ENCODE measurements around the gene MAGEB17. TPM values are rescaled to one million over a fixed set of nuclear protein-coding genes. Genes with fewer than 3 reads are reported as not detected.
A peak's percentile ranks its signal among the peaks of the same experiment; 100 is the strongest.
"Not testable (repeated sequence)": the region's sequence is repeated elsewhere in the genome, so short reads cannot be mapped to it uniquely, and the experiment has no call there.

Gene MAGEB17, protein sequence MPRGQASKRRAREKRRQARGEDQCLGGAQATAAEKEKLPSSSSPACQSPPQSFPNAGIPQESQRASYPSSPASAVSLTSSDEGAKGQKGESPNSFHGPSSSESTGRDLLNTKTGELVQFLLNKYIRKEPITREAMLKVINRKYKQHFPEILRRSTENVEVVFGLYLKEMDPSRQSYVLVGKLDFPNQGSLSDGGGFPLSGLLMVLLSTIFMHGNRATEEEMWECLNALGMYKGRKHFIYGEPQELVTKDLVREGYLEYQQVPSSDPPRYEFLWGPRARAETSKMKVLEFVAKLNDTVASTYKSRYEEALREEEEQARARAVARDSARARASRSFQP
- total RNA-seq = not detected in 2 replicates

DNA sequence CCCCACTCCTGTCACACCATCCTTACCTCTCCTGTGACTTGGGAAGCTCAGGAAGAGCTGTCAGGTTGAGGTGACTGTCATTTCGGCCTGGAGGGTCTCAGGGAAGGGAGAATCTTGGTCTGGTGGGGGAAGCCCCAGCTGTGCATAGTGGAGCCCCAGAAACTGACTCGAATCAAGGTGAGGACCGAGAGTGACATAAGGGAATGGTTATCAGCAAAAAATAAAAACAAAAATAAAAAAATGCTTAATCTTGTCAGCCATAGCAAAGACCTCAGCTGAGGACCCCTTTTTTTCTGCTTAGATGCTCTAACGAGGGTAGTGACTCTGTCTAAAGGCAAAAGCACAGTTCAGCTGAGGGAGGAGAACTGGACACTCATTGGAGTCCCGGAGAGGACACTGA lies at the start of gene MAGEB17:
Gene MAGEB17 (plus strand): TSS at position 301 of the 400 bp plus-strand sequence. CDS start 2,902 bp downstream, outside the sequence.
- DNase-seq (ENCODE audit: low read depth) = no peak

DNA sequence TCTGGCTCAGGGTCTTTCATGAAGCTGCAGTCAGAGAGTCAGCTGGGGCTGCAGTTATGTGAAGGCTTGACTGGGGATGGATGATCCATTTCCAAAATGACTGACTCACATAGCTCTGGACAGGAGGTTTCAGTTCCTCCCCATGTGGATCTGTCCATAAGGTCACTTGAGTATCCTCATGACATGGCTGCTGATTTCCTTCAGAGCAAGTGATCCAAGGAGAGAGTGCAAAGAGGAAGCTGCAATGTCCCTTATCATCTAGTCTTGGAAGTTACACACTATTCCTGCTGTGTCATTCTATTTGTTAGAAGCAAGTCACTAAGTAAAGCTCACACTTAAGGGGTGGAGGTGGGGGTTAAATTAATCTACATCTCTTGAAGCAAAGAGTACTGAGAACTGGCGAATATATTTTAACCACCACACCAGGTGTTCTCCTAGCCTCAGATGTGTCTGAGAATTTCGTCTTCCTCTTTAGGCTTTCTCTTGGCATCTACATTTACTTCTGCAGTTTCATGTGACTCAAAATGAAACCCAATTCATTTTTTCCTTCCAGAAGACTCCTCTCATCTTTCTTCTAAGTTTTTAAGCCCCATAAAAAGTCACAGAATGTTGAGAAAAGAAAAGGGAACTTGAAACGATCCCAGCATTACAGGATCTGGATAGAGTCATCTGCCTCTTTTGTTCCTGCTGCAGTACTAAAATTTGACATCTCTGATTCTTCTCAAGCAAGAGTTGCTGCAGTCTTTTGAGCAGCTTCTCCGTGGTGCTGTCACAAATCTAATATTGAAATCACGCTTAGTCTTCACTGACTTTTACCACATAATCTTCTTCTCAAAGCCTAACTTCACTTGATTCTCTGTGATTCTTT lies 47.7 kb upstream of the MAGEB17 start:
- no peak for DNase-seq (ENCODE audit: low read depth)

DNA sequence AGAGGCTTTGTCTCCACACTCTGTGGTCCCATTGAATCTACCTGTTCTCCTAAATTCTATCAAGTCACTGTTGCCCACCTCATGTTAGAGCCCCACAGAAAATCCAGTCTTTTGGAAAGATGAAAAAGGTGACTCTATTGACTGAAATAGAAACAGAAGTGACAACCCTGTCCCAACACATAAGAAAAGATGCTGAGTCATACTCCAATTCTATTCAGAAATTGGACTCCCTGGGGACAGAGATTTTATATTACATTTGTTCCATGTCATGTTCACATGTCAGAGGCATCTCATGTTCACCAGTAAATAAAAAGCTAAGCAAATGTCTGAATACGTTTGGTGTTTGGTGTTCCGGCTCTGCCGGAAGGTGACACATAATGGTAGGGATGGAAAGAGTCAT lies 46.9 kb upstream of the MAGEB17 start:
- DNase-seq (ENCODE audit: low read depth) = no peak

DNA sequence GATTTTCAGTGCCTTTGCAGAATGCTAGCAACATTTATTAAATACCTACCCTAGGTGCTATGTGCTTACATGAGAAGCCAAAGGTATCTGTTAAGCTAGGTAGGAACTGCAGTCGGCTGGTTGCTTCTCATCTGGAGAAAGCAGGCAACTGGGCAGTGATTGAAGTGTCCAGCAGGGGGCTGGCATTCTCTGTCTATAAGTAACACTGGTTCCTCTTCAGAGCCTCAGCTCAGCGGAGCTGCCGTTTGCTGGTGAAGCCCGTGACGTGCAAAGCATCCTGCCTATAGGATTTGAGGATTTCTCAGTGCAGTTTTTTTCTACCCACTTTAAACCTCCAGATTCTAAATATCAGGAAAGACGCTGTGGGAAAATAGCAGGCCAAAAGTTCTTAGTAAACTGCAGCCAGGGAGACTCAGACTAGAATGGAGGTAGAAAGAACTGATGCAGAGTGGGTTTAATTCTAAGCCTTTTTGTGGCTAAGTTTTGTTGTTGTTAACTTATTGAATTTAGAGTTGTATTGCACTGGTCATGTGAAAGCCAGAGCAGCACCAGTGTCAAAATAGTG lies 44.0 kb upstream of the MAGEB17 start, which contains the start of gene GRPR:
Gene GRPR (plus strand): TSS at position 344 of the 565 bp plus-strand sequence. CDS start 389 bp downstream, outside the sequence.
- DNase-seq (ENCODE audit: low read depth) = peak; percentile 67

DNA sequence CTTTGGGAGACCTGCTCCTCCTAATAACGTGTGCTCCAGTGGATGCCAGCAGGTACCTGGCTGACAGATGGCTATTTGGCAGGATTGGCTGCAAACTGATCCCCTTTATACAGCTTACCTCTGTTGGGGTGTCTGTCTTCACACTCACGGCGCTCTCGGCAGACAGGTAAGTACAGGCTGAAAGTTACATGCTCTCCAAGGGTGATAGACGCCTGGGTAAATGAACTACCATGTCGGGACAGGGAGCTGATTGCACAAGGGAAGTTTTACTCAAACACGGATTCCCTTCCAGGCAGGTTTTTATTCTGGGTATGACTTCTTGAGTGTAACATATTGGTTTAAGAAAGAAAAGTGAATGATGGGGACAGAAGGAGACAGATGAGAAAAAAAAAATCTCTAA lies 43.1 kb upstream of the MAGEB17 start:
- no peak for DNase-seq (ENCODE audit: low read depth)

DNA sequence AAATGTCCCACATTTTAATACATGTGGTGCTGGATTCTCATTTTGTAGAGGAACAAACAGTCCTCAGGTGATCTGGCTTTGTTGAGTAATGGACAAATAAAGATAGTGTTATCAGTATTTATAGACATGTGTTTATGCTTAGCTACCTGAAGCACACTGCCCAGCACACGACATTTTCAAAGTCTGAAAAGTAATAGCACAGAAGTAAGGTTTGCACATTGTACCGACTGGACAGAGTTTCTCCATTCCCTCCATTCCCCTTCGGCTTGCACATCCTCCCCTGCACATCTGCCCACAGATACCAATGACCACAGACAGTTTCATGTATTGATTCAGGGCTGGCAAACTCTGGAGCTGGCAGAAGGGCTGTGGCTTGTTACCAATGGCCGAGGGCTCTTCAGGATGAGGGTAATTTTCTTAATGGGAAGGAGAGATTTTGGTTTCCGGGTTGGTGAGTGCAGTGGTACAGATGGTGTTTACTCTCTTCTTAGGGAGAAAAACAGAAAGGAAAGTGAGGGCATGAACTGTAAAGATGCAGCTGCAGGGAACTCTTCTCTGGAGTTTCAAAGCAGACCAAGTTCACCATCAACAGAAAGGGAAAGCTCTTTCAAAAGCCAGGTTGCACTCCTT lies 41.6 kb upstream of the MAGEB17 start:
- no peak for DNase-seq (ENCODE audit: low read depth)

DNA sequence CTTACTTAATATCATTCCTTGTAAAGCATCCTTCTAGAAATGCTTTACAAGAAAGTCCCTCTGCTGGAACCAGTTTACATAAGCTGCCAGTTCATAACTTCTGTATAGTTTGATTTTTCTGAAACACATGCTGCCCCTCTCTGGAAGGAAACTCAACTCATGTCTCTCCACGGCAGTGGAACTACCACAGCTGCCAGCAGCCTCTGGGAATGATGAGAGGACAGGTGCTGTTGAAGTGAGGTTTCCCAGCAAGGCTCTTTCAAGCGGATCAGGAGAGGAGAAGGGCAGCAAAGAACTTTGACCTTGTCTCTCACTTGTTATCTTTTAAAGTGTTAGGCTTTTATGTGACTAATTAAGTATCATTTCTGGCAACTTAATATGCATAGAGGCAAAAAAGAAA lies 36.6 kb upstream of the MAGEB17 start:
- DNase-seq (ENCODE audit: low read depth) = no peak

DNA sequence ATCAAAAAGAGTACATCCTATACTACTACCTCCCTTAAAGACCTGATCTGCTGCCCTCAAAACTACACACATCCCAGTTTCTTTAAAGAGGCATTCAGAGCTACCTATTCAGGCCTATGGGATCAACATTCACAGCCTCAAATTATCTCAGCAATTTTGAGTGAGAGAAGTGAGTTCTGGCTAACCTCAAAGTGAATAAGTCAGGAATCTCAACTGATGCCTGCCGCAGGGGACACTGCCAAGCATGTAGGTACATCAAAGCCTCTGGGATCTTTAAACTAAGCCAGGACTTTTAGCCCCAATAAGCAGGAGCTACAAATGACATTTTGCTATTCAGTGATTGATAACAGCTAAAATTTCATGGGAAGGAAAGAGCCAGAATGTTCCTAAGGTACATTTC lies 32.3 kb upstream of the MAGEB17 start:
- DNase-seq (ENCODE audit: low read depth) = no peak

DNA sequence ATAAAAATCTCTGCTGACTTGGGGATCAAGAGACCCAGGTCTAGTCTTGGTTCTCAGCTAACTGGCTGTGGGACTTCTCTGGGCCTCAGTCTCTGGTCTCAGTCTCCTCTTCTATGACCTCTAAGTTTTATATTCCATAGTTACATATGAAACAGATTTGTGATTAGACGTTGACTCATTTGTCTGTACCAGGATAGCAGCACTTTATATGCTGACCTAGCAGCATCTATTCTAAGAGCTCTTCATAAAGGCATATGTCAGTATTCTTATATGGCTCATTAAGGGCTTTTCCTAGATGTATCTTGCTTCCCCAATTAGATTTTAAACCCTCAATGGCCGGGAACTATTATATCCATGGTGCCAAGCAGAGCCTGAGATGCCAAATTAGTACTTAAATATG lies 31.2 kb upstream of the MAGEB17 start:
- DNase-seq (ENCODE audit: low read depth) = no peak

DNA sequence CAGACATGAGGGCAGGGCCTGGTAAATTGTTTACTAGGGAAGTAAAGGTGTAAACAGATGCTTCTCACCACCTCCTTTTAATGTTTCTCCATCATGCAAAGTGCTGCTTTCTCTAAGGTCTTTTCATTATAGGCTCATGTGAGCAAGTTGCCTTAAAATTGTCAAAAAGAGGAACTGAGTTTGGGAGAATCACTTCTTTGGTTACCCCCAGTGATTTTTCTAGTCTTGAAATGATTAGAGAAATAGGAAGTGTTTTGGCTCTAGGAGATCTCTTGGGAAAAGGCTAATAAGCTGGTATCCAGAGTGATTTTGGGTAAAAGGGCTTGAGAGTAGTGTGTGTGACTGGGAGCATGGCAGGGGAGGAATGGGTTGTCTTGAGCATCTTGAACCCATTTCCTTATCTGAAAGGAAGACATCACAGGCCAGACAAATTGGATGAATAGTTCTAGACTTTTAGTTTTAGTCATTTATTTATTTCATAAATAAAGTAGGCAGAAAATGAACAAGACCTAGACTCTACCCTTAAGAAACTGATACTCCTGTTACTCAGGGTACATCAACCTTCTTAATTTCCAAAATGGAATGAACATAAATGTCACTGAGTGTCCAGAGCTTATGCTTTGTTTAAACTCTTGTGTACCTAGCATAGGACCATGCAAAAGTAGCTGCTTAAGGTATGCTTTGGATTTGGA lies 29.7 kb upstream of the MAGEB17 start:
- no peak for DNase-seq (ENCODE audit: low read depth)

DNA sequence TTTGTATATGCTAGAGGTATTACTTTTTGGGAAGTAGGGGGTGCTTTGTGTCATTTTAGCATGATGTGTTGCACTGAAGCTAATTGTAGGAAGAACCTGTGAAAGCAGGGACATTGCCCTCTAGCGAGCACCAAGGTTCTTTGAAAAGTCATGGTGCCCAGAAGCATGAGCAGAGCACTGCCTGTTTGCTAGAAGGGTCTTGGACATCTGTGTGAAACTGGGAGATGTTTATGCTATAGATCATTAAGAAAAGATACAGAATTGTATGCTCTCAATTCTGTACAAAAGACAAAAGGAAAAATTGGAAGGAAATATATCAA lies 29.2 kb upstream of the MAGEB17 start:
- no peak for DNase-seq (ENCODE audit: low read depth)

DNA sequence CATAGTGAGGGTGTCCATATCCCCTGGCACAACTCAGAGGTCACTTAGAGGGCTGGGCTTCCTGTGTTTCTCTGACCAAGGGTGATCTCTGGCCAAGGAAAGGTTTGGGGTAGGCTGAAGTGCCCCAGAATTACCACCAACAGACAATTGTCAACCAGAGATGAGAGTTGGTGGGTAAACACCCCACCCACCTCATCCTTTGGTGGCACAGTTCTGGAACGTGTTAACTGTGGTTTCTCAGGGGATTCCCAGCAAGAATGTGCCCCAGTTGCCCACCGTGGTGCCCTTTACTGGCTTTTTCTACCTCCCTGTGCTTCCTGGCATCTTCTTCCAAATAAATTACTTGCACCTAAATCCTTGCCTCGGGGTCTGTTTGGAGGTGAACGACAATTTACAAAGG lies 26.8 kb upstream of the MAGEB17 start:
- peak; percentile 5 for DNase-seq (ENCODE audit: low read depth)

DNA sequence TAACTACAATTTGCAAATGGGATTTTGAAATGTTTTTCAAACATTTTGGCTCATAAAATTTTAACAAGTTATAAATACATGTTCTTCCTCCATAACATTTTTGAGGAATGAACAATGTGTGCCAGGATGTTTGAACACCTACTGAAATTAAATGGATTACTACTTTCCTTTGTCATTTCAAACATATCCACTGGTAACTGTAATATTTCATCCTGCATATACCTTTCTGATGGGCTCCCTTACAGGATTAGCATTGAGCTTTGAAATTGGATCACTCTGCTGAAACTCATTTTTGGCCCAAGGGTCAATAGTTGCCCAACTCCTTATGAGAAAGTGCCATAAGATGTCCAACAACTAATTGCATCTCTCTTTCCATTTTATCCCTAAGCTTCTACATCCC lies 26.3 kb upstream of the MAGEB17 start:
- DNase-seq (ENCODE audit: low read depth) = no peak

DNA sequence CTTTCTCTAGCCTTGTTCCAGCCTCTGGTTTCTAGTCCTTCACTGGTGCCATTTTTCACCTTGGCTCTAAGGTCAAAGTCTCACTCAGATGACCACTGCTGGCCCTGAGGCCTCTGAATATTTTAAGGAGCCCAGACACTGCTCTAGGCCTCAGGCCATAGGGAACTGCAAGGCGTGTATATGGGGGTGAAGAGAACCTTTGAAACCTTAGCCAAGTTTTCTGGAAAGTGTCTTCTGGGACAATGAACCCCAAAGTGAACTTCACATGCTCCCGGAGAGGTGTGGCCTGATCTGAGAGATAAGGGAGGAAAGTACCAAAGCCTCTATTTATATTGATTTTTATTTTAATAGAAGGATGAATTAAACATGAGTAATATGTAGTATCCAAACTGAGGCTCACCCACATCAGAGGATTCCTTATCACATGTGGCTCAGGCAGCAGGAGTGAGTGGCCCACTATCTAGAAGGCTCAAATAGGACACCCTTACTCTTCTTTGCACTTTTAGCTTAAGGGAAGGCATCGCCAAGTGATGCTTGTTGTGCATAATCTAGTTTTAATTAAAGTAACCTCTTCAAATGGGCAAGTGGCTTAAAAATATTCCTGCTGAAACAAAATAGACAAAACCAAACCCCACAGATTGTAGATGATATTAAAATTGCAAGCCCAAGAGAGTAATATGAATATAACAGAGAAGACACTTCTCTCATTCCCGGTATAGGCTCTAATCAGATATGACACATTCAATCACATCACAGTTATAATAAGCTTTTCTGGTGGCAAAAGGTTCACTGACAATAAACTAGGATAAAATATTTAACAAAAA lies 25.6 kb upstream of the MAGEB17 start:
- DNase-seq (ENCODE audit: low read depth) = no peak

DNA sequence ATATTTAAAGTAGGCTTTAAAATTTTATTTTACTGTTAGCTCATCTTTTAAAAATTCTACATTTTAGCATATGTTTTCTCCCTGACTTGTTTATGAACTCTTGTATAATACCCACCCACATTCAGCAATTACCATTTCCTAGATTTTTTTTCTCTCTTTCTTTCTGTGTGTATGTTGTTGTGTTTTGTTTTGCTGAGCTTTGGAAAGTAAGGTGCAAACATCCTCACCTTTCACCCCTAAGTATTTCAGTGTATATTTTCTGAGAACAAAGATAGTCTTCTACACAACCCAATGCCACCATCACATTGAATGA lies 25.1 kb upstream of the MAGEB17 start:
- DNase-seq (ENCODE audit: low read depth) = no peak

DNA sequence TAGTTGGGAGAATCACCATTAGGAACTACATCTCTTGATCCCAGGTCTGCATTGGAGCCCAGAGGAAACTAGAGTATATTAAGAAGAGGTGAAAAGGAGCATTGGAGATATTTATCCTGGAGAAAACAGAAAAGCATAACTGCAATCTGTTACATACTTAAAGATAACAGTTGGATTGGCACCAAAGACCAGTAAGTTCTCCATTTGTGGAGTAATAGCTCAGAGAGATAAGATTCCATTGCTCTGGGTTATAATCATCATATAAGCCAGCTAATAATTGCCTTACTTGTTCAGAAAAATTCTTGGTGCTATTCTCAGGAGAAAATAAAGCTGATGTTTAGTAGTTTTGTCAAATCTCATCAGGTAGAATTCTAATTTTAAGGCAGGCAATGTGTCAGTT lies 23.3 kb upstream of the MAGEB17 start:
- DNase-seq (ENCODE audit: low read depth) = no peak

DNA sequence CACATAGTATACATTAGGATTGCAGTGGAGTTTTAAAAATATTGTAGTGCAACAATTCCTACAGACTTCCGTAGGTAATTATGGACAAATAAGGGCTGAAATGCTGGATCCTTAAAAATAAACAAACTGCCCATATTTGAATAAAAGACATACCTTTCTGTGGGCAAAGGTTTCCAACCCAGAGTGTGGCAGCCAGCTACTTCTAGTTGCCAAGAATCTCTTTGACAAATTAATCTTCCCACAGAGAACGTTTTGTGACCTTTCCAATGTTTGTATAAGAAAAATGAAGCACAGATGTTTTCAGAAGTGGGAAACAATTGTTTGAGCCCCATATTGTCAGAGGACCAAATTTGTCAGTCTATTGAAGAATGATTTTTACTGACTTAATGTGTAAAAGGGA lies 22.9 kb upstream of the MAGEB17 start:
- no peak for DNase-seq (ENCODE audit: low read depth)

DNA sequence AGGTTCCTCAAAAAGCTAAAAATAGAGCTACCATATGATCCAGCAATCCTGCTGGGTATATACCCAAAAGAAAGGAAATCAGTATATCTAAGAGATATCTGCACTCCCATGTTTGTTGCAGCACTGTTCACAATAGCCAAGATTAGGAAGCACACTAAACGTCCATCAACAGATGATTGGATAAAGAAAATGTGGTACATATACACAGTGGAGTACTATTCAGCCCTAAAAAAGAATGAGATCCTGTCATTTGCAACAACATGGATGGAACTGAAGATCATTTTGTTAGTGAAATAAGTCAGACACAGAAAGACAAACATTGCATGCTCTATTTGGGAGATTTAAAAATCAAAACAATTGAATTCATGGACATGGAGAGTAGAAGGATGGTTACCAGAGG lies 22.2 kb upstream of the MAGEB17 start:
- not testable (repeated sequence) for DNase-seq (ENCODE audit: low read depth)

DNA sequence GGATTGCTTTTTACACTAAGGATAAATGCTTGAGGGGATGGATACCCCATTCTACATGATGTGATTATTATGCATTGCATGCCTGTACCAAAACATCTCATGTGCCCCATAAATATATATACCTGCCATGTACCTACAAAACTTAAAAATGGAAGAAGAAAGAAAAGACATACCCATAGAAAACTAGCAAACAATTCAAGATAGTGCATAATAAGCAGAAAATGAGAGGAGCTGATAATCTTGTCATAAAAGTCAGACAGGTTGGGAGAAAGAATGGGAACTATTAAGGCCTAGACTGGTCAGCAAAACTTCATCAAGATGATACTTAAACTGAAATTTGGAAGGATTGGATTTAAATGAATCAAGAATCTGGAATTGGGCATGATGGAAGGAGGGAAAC lies 21.6 kb upstream of the MAGEB17 start:
- DNase-seq (ENCODE audit: low read depth) = no peak

DNA sequence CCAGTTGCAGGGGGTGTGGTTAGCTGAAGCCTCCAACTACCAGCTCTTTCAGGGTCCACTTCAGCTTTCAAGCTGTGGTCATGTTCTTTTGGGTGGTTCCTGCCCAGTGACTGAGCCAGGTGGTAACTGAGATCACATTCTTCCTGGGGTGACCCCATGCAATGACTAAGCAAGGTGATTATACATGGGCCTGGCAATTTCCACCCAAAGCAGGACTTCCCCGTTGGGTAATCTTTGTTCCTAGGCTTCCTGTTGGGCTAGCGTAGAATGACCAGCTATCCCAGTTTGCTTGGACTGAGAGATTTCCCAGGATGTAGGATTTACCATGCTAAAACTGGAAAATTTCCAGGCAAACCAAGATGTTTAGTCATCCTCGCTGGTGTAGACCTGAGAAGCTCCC lies 18.4 kb upstream of the MAGEB17 start:
- DNase-seq (ENCODE audit: low read depth) = peak; percentile 70

DNA sequence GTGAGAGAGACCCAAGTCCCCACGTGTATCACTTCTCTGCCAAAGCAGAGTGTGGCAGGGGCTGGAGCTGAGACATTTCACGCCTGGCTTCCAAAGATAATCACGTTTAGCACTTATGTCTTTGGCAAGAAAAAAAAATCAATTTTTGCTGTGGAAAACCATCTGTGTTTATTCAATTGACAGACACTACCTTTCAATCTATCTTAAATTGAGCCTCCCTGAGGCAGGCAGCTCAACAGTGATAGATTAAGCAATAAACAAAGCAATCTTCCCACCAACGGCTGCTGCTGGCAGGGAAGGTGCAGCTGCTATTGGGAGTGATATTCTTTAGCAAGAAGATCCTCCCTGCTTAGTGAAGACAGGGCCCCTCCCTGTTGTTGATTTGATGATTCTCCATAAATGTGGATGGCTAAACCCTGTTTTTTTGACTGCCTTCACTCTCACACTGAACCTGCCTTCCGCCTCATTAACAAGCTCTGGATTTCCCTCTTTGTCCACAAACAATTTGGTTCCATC lies 11.6 kb upstream of the MAGEB17 start:
- no peak for DNase-seq (ENCODE audit: low read depth)
